ENCODE measurements around the gene SLC7A4. TPM values are rescaled to one million over a fixed set of nuclear protein-coding genes. Genes with fewer than 3 reads are reported as not detected.

The SLC7A4 gene
- total RNA-seq, 1 experiment from 2014 or later: not detected

GRCh38 chr22:20999350-21000206, 32.8 kb downstream of the SLC7A4 start:
- Mint-ChIP-seq H3K27me3 (ENCODE audit: insufficient read depth, unreplicated experiment) (no peaks in the 10 kb centered on the region), H3K27ac (ENCODE audit: low read depth, unreplicated experiment) (no peak overlapping the region), H3K36me3 (ENCODE audit: insufficient read depth, unreplicated experiment) (peaks cover 15% of the 10 kb centered on the region), H3K9me3 (ENCODE audit: unreplicated experiment) (no peaks in the 10 kb centered on the region), H3K4me3 (ENCODE audit: unreplicated experiment) (peak overlapping the region; percentile 87), H3K4me1 (ENCODE audit: insufficient read depth, unreplicated experiment) (peaks cover 10% of the 10 kb centered on the region)
- TF ChIP-seq CTCF (IDR thresholded peaks at IDR 0.05; ENCODE audit: unreplicated experiment): no peak
- no TSS peak for BruUV-seq (replicated peaks)
- no peak for DNase-seq (ENCODE audit: unreplicated experiment)
- intact Hi-C loops (cut with micrococcal nuclease): loop anchor here (5.0 kb wide), 1 partner anchor 112 kb away; no protein-coding TSS in a partner anchor
- CTCF ChIA-PET: interaction anchor here (0.5 to 1.4 kb wide), 2 partner anchors 18 to 110 kb away, joined by 5 read pairs; partner anchors contain the start of gene LZTR1
- POLR2A ChIA-PET: interaction anchor here (0.5 to 2.0 kb wide), 7 partner anchors 14 to 750 kb away, joined by 3 to 7 read pairs (median 3); partner anchors contain the start of genes LZTR1 and P2RX6

- no peak overlapping the region for H3K27ac Mint-ChIP-seq (ENCODE audit: low read depth, unreplicated experiment)
- H3K9me3 Mint-ChIP-seq (ENCODE audit: unreplicated experiment): no peaks in the 10 kb centered on the region
- H3K27me3 Mint-ChIP-seq (ENCODE audit: insufficient read depth, unreplicated experiment): no peaks in the 10 kb centered on the region
- intact Hi-C loops (cut with micrococcal nuclease): no loop called here
- H3K4me3 Mint-ChIP-seq (ENCODE audit: unreplicated experiment): no peak overlapping the region
- no TSS peak for BruUV-seq (replicated peaks)
- H3K4me1 Mint-ChIP-seq (ENCODE audit: insufficient read depth, unreplicated experiment): peaks cover 10% of the 10 kb centered on the region
- POLR2A ChIA-PET: interaction anchor here (0.8 to 2.0 kb wide), 5 partner anchors 9 to 48 kb away, joined by 3 to 7 read pairs (median 4); partner anchors contain the start of genes LZTR1 and P2RX6
- peaks cover 17% of the 10 kb centered on the region for H3K36me3 Mint-ChIP-seq (ENCODE audit: insufficient read depth, unreplicated experiment)
- CTCF ChIA-PET: interaction anchor here (0.5 kb wide), 1 partner anchor 218 kb away, joined by 3 read pairs; no protein-coding TSS in a partner anchor
- no peak for DNase-seq (ENCODE audit: unreplicated experiment)
- TF ChIP-seq CTCF (IDR thresholded peaks at IDR 0.05; ENCODE audit: unreplicated experiment): no peak
Observed at GRCh38 chr22:20998411-20999336, 33.7 kb downstream of the SLC7A4 start.

GRCh38 chr22:20997536-20998257, 34.7 kb downstream of the SLC7A4 start:
- DNase-seq (ENCODE audit: unreplicated experiment): no peak
- no peak for TF ChIP-seq CTCF (IDR thresholded peaks at IDR 0.05; ENCODE audit: unreplicated experiment)
- H3K4me1 Mint-ChIP-seq (ENCODE audit: insufficient read depth, unreplicated experiment): peaks cover 2% of the 10 kb centered on the region
- BruUV-seq (replicated peaks): no TSS peak
- no peaks in the 10 kb centered on the region for H3K9me3 Mint-ChIP-seq (ENCODE audit: unreplicated experiment)
- H3K27ac Mint-ChIP-seq (ENCODE audit: low read depth, unreplicated experiment): no peak overlapping the region
- H3K27me3 Mint-ChIP-seq (ENCODE audit: insufficient read depth, unreplicated experiment): no peaks in the 10 kb centered on the region
- ChIA-PET POLR2A (interaction anchor here (0.9 to 1.6 kb wide), 3 partner anchors 8 to 47 kb away, joined by 3 to 4 read pairs (median 3); no protein-coding TSS in a partner anchor), CTCF (no interaction called here)
- intact Hi-C loops (cut with micrococcal nuclease): no loop called here
- H3K4me3 Mint-ChIP-seq (ENCODE audit: unreplicated experiment): no peak overlapping the region
- H3K36me3 Mint-ChIP-seq (ENCODE audit: insufficient read depth, unreplicated experiment): peaks cover 17% of the 10 kb centered on the region
